Measurements from ENCODE around the gene MPV17L2. TPM values are rescaled to one million over a fixed set of nuclear protein-coding genes. Genes with fewer than 3 reads are reported as not detected.

Gene MPV17L2
- total RNA-seq, 4 donors from 2014 or later = 4.7 to 57.7 (median 29.3) TPM

- intact Hi-C loops (cut with DNase I) = loop anchor here (5.0 to 10.0 kb wide), 2 partner anchors 40 to 212 kb away; partner anchors contain the start of gene SSBP4
- Histone ChIP-seq H3K4me3 (replicated peaks in 1 of 3) (no peak overlapping the region), H3K4me1 (peaks cover 17 to 19% of the 10 kb centered on the region in 2 donors), H3K9me3 (no peaks in the 10 kb centered on the region), H3K27ac (no peak overlapping the region), H3K36me3 (peaks cover 0 to 10% of the 10 kb centered on the region in 2 donors), H3K27me3 (no peaks in the 10 kb centered on the region)
- DNase-seq = no peak
- WGBS, 2 donors = 88 to 89% methylated on average over 23 to 24 of the region's 24 CpGs
- no peak for TF ChIP-seq CTCF (IDR thresholded peaks at IDR 0.05)
- no peak for TF ChIP-seq POLR2A (IDR thresholded peaks at IDR 0.05)
Measured at GRCh38 chr19:18202397-18202777, 9.4 kb downstream of the MPV17L2 start.

GRCh38 chr19:18202778-18203407 lies 9.9 kb downstream of the MPV17L2 start:
- Histone ChIP-seq H3K27ac (peak overlapping the region in 1 of 3 donors; percentile 46), H3K4me1 (peaks cover 17 to 19% of the 10 kb centered on the region in 2 donors), H3K4me3 (replicated peaks in 1 of 3) (peak overlapping the region in 1 of 3 donors; percentile 72), H3K27me3 (no peaks in the 10 kb centered on the region), H3K9me3 (no peaks in the 10 kb centered on the region), H3K36me3 (peaks cover 0 to 10% of the 10 kb centered on the region in 2 donors)
- 2% methylated on average over 9 of the region's 32 CpGs; no CpG with 5 or more reads in 1 of the 2 donors for WGBS, 2 donors
- TF ChIP-seq POLR2A (IDR thresholded peaks at IDR 0.05) (no peak), CTCF (IDR thresholded peaks at IDR 0.05) (peak in 3 of 6 experiments; percentile 24 to 43 (median 31))
- peak; percentile 36 to 51 for DNase-seq
- intact Hi-C loops (cut with DNase I) = loop anchor here (5.0 to 10.0 kb wide), 2 partner anchors 41 to 212 kb away; partner anchors contain the start of gene SSBP4

GRCh38 chr19:18203408-18203862 lies 10.4 kb downstream of the MPV17L2 start:
- Histone ChIP-seq H3K27ac (peak overlapping the region in 2 of 3 donors; percentile 38 to 39), H3K27me3 (no peaks in the 10 kb centered on the region), H3K4me1 (peaks cover 17 to 19% of the 10 kb centered on the region in 2 donors), H3K9me3 (no peaks in the 10 kb centered on the region), H3K4me3 (replicated peaks in 1 of 3) (peak overlapping the region; percentile 40 to 72 (median 44)), H3K36me3 (peaks cover 0 to 4% of the 10 kb centered on the region in 2 donors)
- intact Hi-C loops (cut with DNase I) = loop anchor here (5.0 to 10.0 kb wide), 2 partner anchors 41 to 211 kb away; partner anchors contain the start of gene SSBP4
- DNase-seq = peak in 1 of 2 donors; percentile 47
- WGBS, 2 donors = 0% methylated on average over 6 to 13 of the region's 38 CpGs
- TF ChIP-seq POLR2A (IDR thresholded peaks at IDR 0.05) (no peak), CTCF (IDR thresholded peaks at IDR 0.05) (no peak)

GRCh38 chr19:18203863-18204393 lies 10.9 kb downstream of the MPV17L2 start, which contains the start of gene RAB3A:
TSS of gene RAB3A (minus strand) at chr19:18204042. CDS start at chr19:18202740, 1,302 bp downstream.
- peak in 1 of 2 donors; percentile 74 for TF ChIP-seq POLR2A (IDR thresholded peaks at IDR 0.05)
- TF ChIP-seq CTCF (IDR thresholded peaks at IDR 0.05) = no peak
- peak within 1 kb of the TSS; percentile 46 to 72 (median 63) for H3K4me3 ChIP-seq (replicated peaks in 1 of 3)
- peak within 1 kb of the TSS; percentile 93 to 99 (median 97) for H3K27ac ChIP-seq
- peaks cover 17 to 19% of the 10 kb centered on the region in 2 donors for H3K4me1 ChIP-seq
- peak; percentile 100 for DNase-seq
- intact Hi-C loops (cut with DNase I) = loop anchor here (5.0 to 10.0 kb wide), 2 partner anchors 42 to 211 kb away; partner anchors contain the start of gene SSBP4
- no peaks in the 10 kb centered on the region for H3K36me3 ChIP-seq
- 0 to 1% methylated on average over 1 to 19 of the region's 50 CpGs for WGBS, 2 donors
- H3K27me3 ChIP-seq = no peaks in the 10 kb centered on the region
- H3K9me3 ChIP-seq = no peaks in the 10 kb centered on the region

All from thyroid gland (tissue), 4 donors.